HG02852 (cell line): ENCODE data around the gene CCNK.

Experiments
- ATAC-seq: cut with Tn5 transposase; IDR thresholded peaks from one replicate; pipeline ENCODE4 v1.9.1; 2021; ENCODE audit warnings: mild to moderate bottlenecking, moderate library complexity; ENCODE audit not compliant: unreplicated experiment

CCNK gene

GRCh38 chr14:99532310-99532709 is 51.1 kb downstream of the CCNK start:
- no peak for ATAC-seq

- no peak for ATAC-seq
Measured at GRCh38 chr14:99534333-99534732, 53.1 kb downstream of the CCNK start.

- no peak for ATAC-seq
Measured at GRCh38 chr14:99534863-99535262, 53.7 kb downstream of the CCNK start.

- ATAC-seq = no peak
Measured at GRCh38 chr14:99535448-99535847, 54.2 kb downstream of the CCNK start.

GRCh38 chr14:99535908-99536778 is 54.9 kb downstream of the CCNK start:
- no peak for ATAC-seq

GRCh38 chr14:99537399-99537798 is 56.2 kb downstream of the CCNK start:
- ATAC-seq = no peak

- no peak for ATAC-seq
Measured at GRCh38 chr14:99538275-99538674, 57.1 kb downstream of the CCNK start.

- ATAC-seq = no peak
Measured at GRCh38 chr14:99538733-99539132, 57.5 kb downstream of the CCNK start.

- ATAC-seq = no peak
Measured at GRCh38 chr14:99539491-99539890, 58.3 kb downstream of the CCNK start.

GRCh38 chr14:99540196-99541032 is 59.2 kb downstream of the CCNK start:
- ATAC-seq = no peak

GRCh38 chr14:99541211-99541610 is 60.0 kb downstream of the CCNK start:
- ATAC-seq = no peak

- no peak for ATAC-seq
Measured at GRCh38 chr14:99541677-99542470, 60.7 kb downstream of the CCNK start.

GRCh38 chr14:99542566-99542965 is 61.4 kb downstream of the CCNK start:
- ATAC-seq = no peak

GRCh38 chr14:99543370-99543769 is 62.2 kb downstream of the CCNK start:
- ATAC-seq = no peak

GRCh38 chr14:99543985-99544384 is 62.8 kb downstream of the CCNK start:
- ATAC-seq = no peak

GRCh38 chr14:99544991-99545390 is 63.8 kb downstream of the CCNK start:
- no peak for ATAC-seq

- no peak for ATAC-seq
Measured at GRCh38 chr14:99545586-99545985, 64.4 kb downstream of the CCNK start.

- no peak for ATAC-seq
Measured at GRCh38 chr14:99546234-99546879, 65.1 kb downstream of the CCNK start.

GRCh38 chr14:99548255-99548654 is 67.0 kb downstream of the CCNK start:
- no peak for ATAC-seq

GRCh38 chr14:99548871-99549515 is 67.8 kb downstream of the CCNK start:
- no peak for ATAC-seq
